WERI-Rb-1 (cell line): ENCODE results near the gene CCDC102A.

Experiments
- DNase-seq: peaks from one replicate; pipeline ENCODE4 v3.0.0-alpha.2; 2020
- H3K27ac ChIP-seq: fragments of 250-450 bp; sonication (Bioruptor Pico); 2 replicates; pipeline ENCODE4 v1.5.1; 2020; ENCODE audit warnings: mild to moderate bottlenecking, moderate library complexity
- H3K27me3 ChIP-seq: fragments of 250-450 bp; sonication (Bioruptor Pico); 2 replicates; pipeline ENCODE4 v1.5.1; 2021; ENCODE audit warnings: mild to moderate bottlenecking, low read depth, moderate library complexity; ENCODE audit not compliant: insufficient read depth, severe bottlenecking
- H3K36me3 ChIP-seq: fragments of 250-450 bp; sonication (Bioruptor Pico); 2 replicates; pipeline ENCODE4 v1.5.1; 2020; ENCODE audit warnings: mild to moderate bottlenecking, moderate library complexity
- H3K4me3 ChIP-seq: 2 replicates; pipeline ENCODE4 v1.5.1; 2011; ENCODE audit warnings: low read depth, mild to moderate bottlenecking, control low read depth, low read length
- H3K9me3 ChIP-seq: fragments of 250-450 bp; sonication (Bioruptor Pico); 2 replicates; pipeline ENCODE4 v1.5.1; 2021; ENCODE audit warnings: mild to moderate bottlenecking, moderate library complexity; ENCODE audit not compliant: severe bottlenecking
- TF ChIP-seq, protein P1 (sequence below): IDR thresholded peaks from 2 replicates; pipeline ENCODE4 v1.5.1; 2011; ENCODE audit warnings: low read depth, mild to moderate bottlenecking, control low read depth, inconsistent platforms, low read length

Gene CCDC102A

DNA sequence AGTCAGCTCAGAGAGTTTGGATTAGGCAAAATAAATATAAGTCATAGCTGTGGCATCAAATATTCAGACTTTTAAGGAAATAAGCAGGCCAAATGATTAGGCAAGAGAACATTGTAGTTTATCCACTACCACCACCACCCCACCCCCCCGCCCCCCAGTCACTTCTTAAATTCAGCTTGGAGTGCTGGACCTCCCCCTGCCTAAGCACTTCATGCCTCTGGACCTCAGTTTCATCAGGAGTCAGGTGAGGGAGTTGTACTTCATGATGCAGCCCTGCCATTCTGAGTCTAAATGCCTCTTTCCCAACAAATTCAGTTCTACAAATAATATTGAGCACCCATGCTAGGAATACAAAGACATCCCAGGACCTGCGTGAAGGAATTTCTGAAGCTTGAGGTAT lies 71.8 kb downstream of the CCDC102A start:
- H3K36me3 ChIP-seq, result peaks cover 61% of the 10 kb centered on the region
- no peaks in the 10 kb centered on the region for H3K9me3 ChIP-seq
- no peaks in the 10 kb centered on the region for H3K27me3 ChIP-seq
- TF ChIP-seq, protein P1, sequence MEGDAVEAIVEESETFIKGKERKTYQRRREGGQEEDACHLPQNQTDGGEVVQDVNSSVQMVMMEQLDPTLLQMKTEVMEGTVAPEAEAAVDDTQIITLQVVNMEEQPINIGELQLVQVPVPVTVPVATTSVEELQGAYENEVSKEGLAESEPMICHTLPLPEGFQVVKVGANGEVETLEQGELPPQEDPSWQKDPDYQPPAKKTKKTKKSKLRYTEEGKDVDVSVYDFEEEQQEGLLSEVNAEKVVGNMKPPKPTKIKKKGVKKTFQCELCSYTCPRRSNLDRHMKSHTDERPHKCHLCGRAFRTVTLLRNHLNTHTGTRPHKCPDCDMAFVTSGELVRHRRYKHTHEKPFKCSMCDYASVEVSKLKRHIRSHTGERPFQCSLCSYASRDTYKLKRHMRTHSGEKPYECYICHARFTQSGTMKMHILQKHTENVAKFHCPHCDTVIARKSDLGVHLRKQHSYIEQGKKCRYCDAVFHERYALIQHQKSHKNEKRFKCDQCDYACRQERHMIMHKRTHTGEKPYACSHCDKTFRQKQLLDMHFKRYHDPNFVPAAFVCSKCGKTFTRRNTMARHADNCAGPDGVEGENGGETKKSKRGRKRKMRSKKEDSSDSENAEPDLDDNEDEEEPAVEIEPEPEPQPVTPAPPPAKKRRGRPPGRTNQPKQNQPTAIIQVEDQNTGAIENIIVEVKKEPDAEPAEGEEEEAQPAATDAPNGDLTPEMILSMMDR, result no peak
- H3K4me3 ChIP-seq, result no peak overlapping the region
- H3K27ac ChIP-seq, result no peak overlapping the region
- DNase-seq, result no peak

DNA sequence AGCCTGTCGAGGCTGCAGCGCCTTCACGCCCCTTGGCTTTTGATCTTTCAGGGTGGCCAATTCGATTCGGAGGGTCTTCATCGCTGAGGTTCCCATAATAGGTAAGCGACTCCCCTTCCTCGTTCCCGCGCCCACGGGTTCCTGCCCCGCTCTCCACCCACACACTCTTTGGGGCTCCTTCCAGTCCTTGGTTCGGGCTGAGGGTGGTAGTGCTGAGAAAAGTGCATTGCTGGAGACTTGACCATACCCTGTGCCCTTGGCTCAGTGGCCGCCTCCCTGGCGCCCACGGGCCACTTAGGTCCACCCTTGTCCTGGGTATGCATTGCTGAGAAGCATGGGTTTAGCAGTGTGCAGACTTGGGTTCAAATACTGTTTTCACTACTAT lies 73.4 kb downstream of the CCDC102A start:
- no peak for DNase-seq
- no peaks in the 10 kb centered on the region for H3K9me3 ChIP-seq
- H3K36me3 ChIP-seq, result peaks cover 54% of the 10 kb centered on the region
- H3K27me3 ChIP-seq, result no peaks in the 10 kb centered on the region
- H3K4me3 ChIP-seq, result peak overlapping the region; percentile 76
- TF ChIP-seq, protein P1, result no peak
- peak overlapping the region; percentile 65 for H3K27ac ChIP-seq

DNA sequence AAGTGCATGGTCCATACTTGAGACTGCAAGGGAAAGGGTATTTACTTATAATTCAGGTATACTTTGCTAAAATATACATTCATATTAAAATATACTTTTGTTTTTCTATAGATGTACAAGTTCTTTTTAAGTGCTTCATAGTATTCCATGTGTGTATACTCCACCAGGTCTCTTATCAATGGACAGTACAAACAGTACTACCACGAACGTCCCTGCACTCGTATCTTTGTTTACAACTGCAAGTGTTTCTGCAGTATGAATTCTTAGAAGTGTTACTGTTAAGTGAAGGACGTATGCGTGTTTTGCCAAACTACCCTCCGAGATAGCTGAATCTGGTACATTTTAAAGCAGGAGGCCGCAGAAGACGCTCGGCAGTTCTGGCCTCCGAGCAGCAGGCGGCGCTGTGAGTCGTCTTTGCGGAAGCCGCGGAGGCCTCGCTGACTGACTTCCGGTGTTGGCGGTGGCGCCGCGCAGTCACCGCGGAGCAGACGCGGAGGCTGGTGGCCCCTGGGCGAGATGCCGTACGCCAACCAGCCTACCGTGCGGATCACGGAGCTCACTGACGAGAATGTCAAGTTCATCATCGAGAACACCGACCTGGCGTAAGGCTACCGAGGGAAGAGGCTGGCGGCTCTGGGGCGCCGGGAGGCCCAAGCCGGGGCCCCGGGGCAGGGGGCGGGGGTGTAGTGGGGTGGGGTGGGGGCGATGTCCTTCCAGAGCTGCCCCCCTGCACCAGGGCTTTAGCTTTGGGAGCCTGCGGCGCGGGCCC lies 74.0 kb downstream of the CCDC102A start, which contains the start of gene POLR2C:
Gene POLR2C (plus strand): TSS at position 471 of the 769 bp plus-strand sequence. CDS start 46 bp downstream, at position 517.
- peak; percentile 85 for DNase-seq
- no peaks in the 10 kb centered on the region for H3K27me3 ChIP-seq
- H3K36me3 ChIP-seq, result peaks cover 53% of the 10 kb centered on the region
- TF ChIP-seq, protein P1, result peak; percentile 91
- peak within 1 kb of the TSS; percentile 76 for H3K4me3 ChIP-seq
- peak within 1 kb of the TSS; percentile 65 for H3K27ac ChIP-seq
- no peaks in the 10 kb centered on the region for H3K9me3 ChIP-seq
